ENCODE results near the gene CNTN4. TPM values are rescaled to one million over a fixed set of nuclear protein-coding genes. Genes with fewer than 3 reads are reported as not detected.
"Not testable (repeated sequence)": the region's sequence is repeated elsewhere in the genome, so short reads cannot be mapped to it uniquely, and the experiment has no call there.

Gene CNTN4
- total and polyA plus RNA-seq, 2 of the 8 experiments (the other 6 are each of a cell fraction or from before 2014, with no cell fraction given) = 0.41 to 2.2 TPM

DNA sequence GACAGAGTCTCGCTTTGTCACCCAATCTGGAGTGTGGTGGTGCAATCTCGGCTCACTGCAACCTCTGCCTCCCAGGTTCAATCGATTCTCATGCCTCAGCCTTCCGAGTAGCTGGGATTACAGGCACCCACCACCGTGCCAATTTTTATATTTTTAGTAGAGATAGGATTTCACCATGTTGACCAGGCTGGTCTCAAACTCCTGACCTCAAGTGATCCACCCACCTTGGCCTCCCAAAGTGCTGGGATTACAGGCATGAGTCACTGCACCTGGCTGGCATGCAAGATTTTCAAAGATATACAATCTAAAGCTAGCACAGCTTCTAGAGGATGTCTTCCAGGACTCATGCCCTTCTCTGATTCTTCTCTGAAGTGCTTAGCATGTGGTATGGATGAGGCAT, 722.3 kb downstream of the CNTN4 start:
- H3K9me3 ChIP-seq (ENCODE audit: insufficient read depth in 2 of 2, low read depth in 1 of 2, low read length in 1 of 2); H3K79me2 ChIP-seq (ENCODE audit: control insufficient read depth in 1 of 2, insufficient read depth in 2 of 2, low read length in 2 of 2); POLR2A ChIA-PET (ENCODE audit: partially characterized antibody); H4K8ac ChIP-seq (ENCODE audit: extremely low read depth, insufficient read depth, low read length); H3K36me3 ChIP-seq (ENCODE audit: control insufficient read depth in 2 of 4, insufficient read depth in 4 of 4, low read length in 3 of 4); H2AFZ ChIP-seq (ENCODE audit: low read length); H3K18ac ChIP-seq (ENCODE audit: extremely low read depth, low read length); H3K23ac ChIP-seq (ENCODE audit: insufficient read length); H2BK5ac ChIP-seq (ENCODE audit: low read depth, low read length); H2BK120ac ChIP-seq (replicated peaks; ENCODE audit: low read depth, low read length); H4K5ac ChIP-seq (ENCODE audit: insufficient read length, low read depth, low read length); H2BK12ac ChIP-seq (ENCODE audit: low read depth, low read length); H3K4me3 ChIP-seq (ENCODE audit: extremely low read depth in 1 of 4, insufficient read depth in 2 of 4, low read depth in 3 of 4, low read length in 4 of 4); H3K27ac ChIP-seq (ENCODE audit: low read depth, low read length); H3K9ac ChIP-seq (replicated peaks in 1 of 4; ENCODE audit: extremely low read depth in 1 of 4, low read depth in 3 of 4, low read length in 3 of 4); H3K14ac ChIP-seq (ENCODE audit: insufficient read length); H3K4me1 ChIP-seq (replicated peaks in 1 of 4; ENCODE audit: control insufficient read depth in 3 of 4, insufficient read depth in 4 of 4, low read length in 3 of 4); CTCF ChIA-PET (ENCODE audit: partially characterized antibody); H3K27me3 ChIP-seq (replicated peaks in 1 of 4; ENCODE audit: control insufficient read depth in 3 of 4, extremely low read depth in 1 of 4, insufficient read depth in 3 of 4, low read length in 3 of 4); H3K79me1 ChIP-seq (ENCODE audit: low read depth, low read length); H3K23me2 ChIP-seq (ENCODE audit: low read depth, low read length); H4K91ac ChIP-seq (replicated peaks; ENCODE audit: insufficient read length, low read length); H3K4ac ChIP-seq (replicated peaks; ENCODE audit: insufficient read length, low read depth, low read length); H3K56ac ChIP-seq (replicated peaks; ENCODE audit: insufficient read length, low read depth, low read length); H2BK15ac ChIP-seq (ENCODE audit: low read length); H3K4me2 ChIP-seq (ENCODE audit: insufficient read depth in 1 of 2, low read depth in 2 of 2, low read length in 2 of 2); FAIRE-seq; H2AK5ac ChIP-seq (ENCODE audit: low read depth, low read length); DNase-seq (ENCODE audit: low read depth in 1 of 2, low spot score in 2 of 2); H4K20me1 ChIP-seq (replicated peaks in 1 of 2; ENCODE audit: control insufficient read depth in 1 of 2, insufficient read depth in 2 of 2, low read length in 2 of 2); H2BK20ac ChIP-seq (ENCODE audit: low read length): not testable (repeated sequence)
- WGBS, 2 experiments (ENCODE audit: extremely low coverage in 1 of 2, insufficient coverage in 1 of 2, insufficient read length in 1 of 2, insufficient replicate concordance in 2 of 2, low coverage in 1 of 2, low lambda C conversion rate in 2 of 2, missing lambda C conversion rate in 1 of 2) = 93% methylated on average over 3 of the region's 5 CpGs; no CpG with 5 or more reads in 1 of the 2 experiments
